ENCODE data around the gene RCSD1.

RCSD1 gene

GRCh38 chr1:167750641-167751040 is 120.6 kb downstream of the RCSD1 start:
- DNase-seq: no peak

GRCh38 chr1:167751676-167752075 is 121.6 kb downstream of the RCSD1 start:
- DNase-seq: no peak

- no peak for DNase-seq
These were observed 122.4 kb downstream of the RCSD1 start for GRCh38 chr1:167752219-167752985.

- DNase-seq: no peak
These were observed 125.6 kb downstream of the RCSD1 start for GRCh38 chr1:167755654-167756053.

All from NCI-H1417 treated with DMSO at 0.1 percent for 48 hours (cell line).